ENCODE results near the gene CEBPE.

CEBPE gene

GRCh38 chr14:23154964-23155587, 36.0 kb upstream of the CEBPE start:
- H3K36me3 ChIP-seq (ENCODE audit: control insufficient read depth in 1 of 2, insufficient read depth in 2 of 2, low read length in 2 of 2): no peaks in the 10 kb centered on the region
- H3K27me3 ChIP-seq (ENCODE audit: low read depth, low read length): no peaks in the 10 kb centered on the region
- H3K4me1 ChIP-seq (ENCODE audit: control insufficient read depth in 1 of 2, insufficient read depth in 2 of 2, low read length in 2 of 2): peaks cover 13 to 29% of the 10 kb centered on the region in 2 donors
- no peaks in the 10 kb centered on the region for H3K9me3 ChIP-seq (ENCODE audit: control insufficient read depth in 1 of 2, low read length in 2 of 2)
- peak overlapping the region; percentile 93 for H3K27ac ChIP-seq (ENCODE audit: low read length)
- H3K4me3 ChIP-seq (ENCODE audit: low read depth in 1 of 2, low read length in 2 of 2): peak overlapping the region in 1 of 2 donors; percentile 33

DNA sequence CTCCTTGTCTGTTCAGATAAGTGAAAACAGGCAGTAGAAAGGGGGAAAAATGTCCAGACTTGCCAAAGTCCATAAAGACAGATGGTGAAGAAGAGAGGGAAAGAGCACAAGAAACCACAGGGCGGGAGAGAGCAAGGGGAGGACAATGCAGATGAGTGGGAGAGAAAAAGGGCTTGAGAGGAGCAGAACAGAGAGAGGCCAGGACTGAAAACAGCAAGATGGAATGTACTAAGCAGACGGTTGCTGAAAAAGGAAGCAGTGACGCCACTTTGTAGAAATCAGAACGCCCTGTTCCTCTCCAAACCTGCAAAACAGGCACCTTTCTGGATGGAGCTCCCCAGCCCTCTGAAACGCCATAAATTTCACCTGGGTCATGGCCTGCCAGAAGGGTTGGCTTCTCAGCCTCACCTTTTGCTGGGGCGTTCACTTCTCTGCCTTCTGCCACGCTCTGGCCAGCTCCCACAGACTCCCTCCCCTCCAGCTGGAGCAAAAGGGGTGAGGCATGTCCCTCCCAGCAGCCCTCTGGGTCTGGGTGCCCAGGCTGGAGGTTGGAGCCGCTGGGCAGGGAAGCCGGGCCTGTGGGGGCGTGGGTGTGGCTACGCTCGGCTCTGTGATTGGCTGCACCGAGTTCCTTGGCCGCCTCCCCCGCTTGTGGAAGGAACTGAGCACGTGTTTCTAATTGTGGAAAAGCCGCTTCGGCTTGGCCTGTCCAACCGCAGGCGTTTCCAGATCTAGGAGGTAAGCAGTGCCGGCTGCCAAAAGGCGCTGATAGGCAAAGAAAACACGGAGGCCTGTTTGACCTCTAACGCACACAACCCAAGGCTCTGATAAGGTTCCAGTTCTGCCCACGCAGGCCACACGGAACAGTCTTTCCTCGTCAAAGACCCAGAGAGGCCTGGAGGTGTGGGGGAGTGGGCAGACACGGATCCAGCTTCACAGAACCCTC, 35.1 kb upstream of the CEBPE start:
- no peaks in the 10 kb centered on the region for H3K27me3 ChIP-seq (ENCODE audit: low read depth, low read length)
- H3K9me3 ChIP-seq (ENCODE audit: control insufficient read depth in 1 of 2, low read length in 2 of 2): no peaks in the 10 kb centered on the region
- peak overlapping the region; percentile 38 to 48 for H3K4me3 ChIP-seq (ENCODE audit: low read depth in 1 of 2, low read length in 2 of 2)
- peaks cover 13 to 29% of the 10 kb centered on the region in 2 donors for H3K4me1 ChIP-seq (ENCODE audit: control insufficient read depth in 1 of 2, insufficient read depth in 2 of 2, low read length in 2 of 2)
- H3K27ac ChIP-seq (ENCODE audit: low read length): peak overlapping the region; percentile 93
- no peaks in the 10 kb centered on the region for H3K36me3 ChIP-seq (ENCODE audit: control insufficient read depth in 1 of 2, insufficient read depth in 2 of 2, low read length in 2 of 2)

DNA sequence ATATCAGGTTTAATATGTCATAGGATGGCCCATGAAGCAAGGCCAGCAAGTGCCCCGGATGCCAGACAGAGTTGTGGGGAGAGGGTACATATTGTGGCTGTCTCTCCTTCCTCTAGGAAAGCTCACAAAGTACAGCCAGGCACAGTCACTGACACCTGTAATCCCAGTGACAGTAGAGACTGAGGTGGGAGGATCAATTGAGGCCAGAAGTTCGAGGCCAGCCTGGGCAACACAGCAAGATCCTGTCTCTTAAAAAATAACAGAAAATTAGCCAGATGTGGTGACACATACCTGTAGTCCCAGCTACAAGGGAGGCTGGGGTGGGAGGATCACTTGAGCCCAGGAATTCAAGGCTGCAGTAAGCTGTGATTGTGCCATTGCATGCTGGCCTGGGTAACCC, 32.3 kb upstream of the CEBPE start:
- no peak overlapping the region for H3K4me3 ChIP-seq (ENCODE audit: low read depth in 1 of 2, low read length in 2 of 2)
- H3K4me1 ChIP-seq (ENCODE audit: control insufficient read depth in 1 of 2, insufficient read depth in 2 of 2, low read length in 2 of 2): peaks cover 13 to 29% of the 10 kb centered on the region in 2 donors
- H3K9me3 ChIP-seq (ENCODE audit: control insufficient read depth in 1 of 2, low read length in 2 of 2): no peaks in the 10 kb centered on the region
- no peaks in the 10 kb centered on the region for H3K36me3 ChIP-seq (ENCODE audit: control insufficient read depth in 1 of 2, insufficient read depth in 2 of 2, low read length in 2 of 2)
- H3K27me3 ChIP-seq (ENCODE audit: low read depth, low read length): no peaks in the 10 kb centered on the region
- H3K27ac ChIP-seq (ENCODE audit: low read length): no peak overlapping the region

DNA sequence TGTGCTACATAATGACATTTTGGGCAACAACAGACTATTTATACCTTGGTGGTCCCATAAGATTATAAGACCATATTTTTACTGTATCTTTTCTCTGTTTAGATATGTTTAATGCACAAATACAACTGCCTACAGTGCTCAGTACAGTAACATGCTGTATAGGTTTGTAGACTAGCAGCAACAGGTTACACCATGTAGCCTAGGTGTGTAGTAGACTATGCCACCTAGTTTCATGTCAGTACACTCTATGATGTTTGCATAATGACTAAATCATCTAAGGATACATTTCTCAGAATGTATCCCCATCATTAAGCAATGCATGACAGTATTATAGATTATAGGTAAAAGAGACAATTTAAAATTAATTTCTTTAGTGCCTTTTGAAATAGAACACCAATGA, 30.7 kb upstream of the CEBPE start:
- Histone ChIP-seq H3K36me3 (ENCODE audit: control insufficient read depth in 1 of 2, insufficient read depth in 2 of 2, low read length in 2 of 2) (no peaks in the 10 kb centered on the region), H3K27ac (ENCODE audit: low read length) (peak overlapping the region; percentile 59), H3K4me1 (ENCODE audit: control insufficient read depth in 1 of 2, insufficient read depth in 2 of 2, low read length in 2 of 2) (peaks cover 15 to 16% of the 10 kb centered on the region in 2 donors), H3K4me3 (ENCODE audit: low read depth in 1 of 2, low read length in 2 of 2) (no peak overlapping the region), H3K27me3 (ENCODE audit: low read depth, low read length) (no peaks in the 10 kb centered on the region), H3K9me3 (ENCODE audit: control insufficient read depth in 1 of 2, low read length in 2 of 2) (no peaks in the 10 kb centered on the region)

GRCh38 chr14:23148591-23149249, 29.7 kb upstream of the CEBPE start:
- Histone ChIP-seq H3K36me3 (ENCODE audit: control insufficient read depth in 1 of 2, insufficient read depth in 2 of 2, low read length in 2 of 2) (no peaks in the 10 kb centered on the region), H3K4me3 (ENCODE audit: low read depth in 1 of 2, low read length in 2 of 2) (no peak overlapping the region), H3K9me3 (ENCODE audit: control insufficient read depth in 1 of 2, low read length in 2 of 2) (no peaks in the 10 kb centered on the region), H3K27ac (ENCODE audit: low read length) (peak overlapping the region; percentile 59), H3K27me3 (ENCODE audit: low read depth, low read length) (no peaks in the 10 kb centered on the region), H3K4me1 (ENCODE audit: control insufficient read depth in 1 of 2, insufficient read depth in 2 of 2, low read length in 2 of 2) (peaks cover 6 to 16% of the 10 kb centered on the region in 2 donors)

GRCh38 chr14:23147676-23148075, 28.6 kb upstream of the CEBPE start:
- no peaks in the 10 kb centered on the region for H3K36me3 ChIP-seq (ENCODE audit: control insufficient read depth in 1 of 2, insufficient read depth in 2 of 2, low read length in 2 of 2)
- no peak overlapping the region for H3K4me3 ChIP-seq (ENCODE audit: low read depth in 1 of 2, low read length in 2 of 2)
- peak overlapping the region; percentile 35 for H3K27ac ChIP-seq (ENCODE audit: low read length)
- H3K9me3 ChIP-seq (ENCODE audit: control insufficient read depth in 1 of 2, low read length in 2 of 2): no peaks in the 10 kb centered on the region
- no peaks in the 10 kb centered on the region for H3K27me3 ChIP-seq (ENCODE audit: low read depth, low read length)
- H3K4me1 ChIP-seq (ENCODE audit: control insufficient read depth in 1 of 2, insufficient read depth in 2 of 2, low read length in 2 of 2): peaks cover 4 to 9% of the 10 kb centered on the region in 2 donors

GRCh38 chr14:23146980-23147379, 27.9 kb upstream of the CEBPE start:
- H3K4me3 ChIP-seq (ENCODE audit: low read depth in 1 of 2, low read length in 2 of 2): no peak overlapping the region
- peaks cover 7 to 8% of the 10 kb centered on the region in 2 donors for H3K4me1 ChIP-seq (ENCODE audit: control insufficient read depth in 1 of 2, insufficient read depth in 2 of 2, low read length in 2 of 2)
- no peaks in the 10 kb centered on the region for H3K27me3 ChIP-seq (ENCODE audit: low read depth, low read length)
- H3K27ac ChIP-seq (ENCODE audit: low read length): no peak overlapping the region
- H3K9me3 ChIP-seq (ENCODE audit: control insufficient read depth in 1 of 2, low read length in 2 of 2): no peaks in the 10 kb centered on the region
- no peaks in the 10 kb centered on the region for H3K36me3 ChIP-seq (ENCODE audit: control insufficient read depth in 1 of 2, insufficient read depth in 2 of 2, low read length in 2 of 2)

GRCh38 chr14:23146351-23146910, 27.4 kb upstream of the CEBPE start:
- peak overlapping the region; percentile 69 for H3K27ac ChIP-seq (ENCODE audit: low read length)
- H3K4me3 ChIP-seq (ENCODE audit: low read depth in 1 of 2, low read length in 2 of 2): no peak overlapping the region
- no peaks in the 10 kb centered on the region for H3K36me3 ChIP-seq (ENCODE audit: control insufficient read depth in 1 of 2, insufficient read depth in 2 of 2, low read length in 2 of 2)
- peaks cover 7 to 8% of the 10 kb centered on the region in 2 donors for H3K4me1 ChIP-seq (ENCODE audit: control insufficient read depth in 1 of 2, insufficient read depth in 2 of 2, low read length in 2 of 2)
- H3K9me3 ChIP-seq (ENCODE audit: control insufficient read depth in 1 of 2, low read length in 2 of 2): no peaks in the 10 kb centered on the region
- H3K27me3 ChIP-seq (ENCODE audit: low read depth, low read length): no peaks in the 10 kb centered on the region

- peak overlapping the region; percentile 69 for H3K27ac ChIP-seq (ENCODE audit: low read length)
- H3K4me1 ChIP-seq (ENCODE audit: control insufficient read depth in 1 of 2, insufficient read depth in 2 of 2, low read length in 2 of 2): peaks cover 7 to 8% of the 10 kb centered on the region in 2 donors
- H3K9me3 ChIP-seq (ENCODE audit: control insufficient read depth in 1 of 2, low read length in 2 of 2): no peaks in the 10 kb centered on the region
- no peaks in the 10 kb centered on the region for H3K36me3 ChIP-seq (ENCODE audit: control insufficient read depth in 1 of 2, insufficient read depth in 2 of 2, low read length in 2 of 2)
- H3K27me3 ChIP-seq (ENCODE audit: low read depth, low read length): no peaks in the 10 kb centered on the region
- H3K4me3 ChIP-seq (ENCODE audit: low read depth in 1 of 2, low read length in 2 of 2): no peak overlapping the region
Measured at GRCh38 chr14:23145794-23146350, 26.8 kb upstream of the CEBPE start.

- H3K4me1 ChIP-seq (ENCODE audit: control insufficient read depth in 1 of 2, insufficient read depth in 2 of 2, low read length in 2 of 2): peaks cover 7 to 8% of the 10 kb centered on the region in 2 donors
Measured at GRCh38 chr14:23143911-23144310, 24.9 kb upstream of the CEBPE start.

More at GRCh38 chr14:23143911-23144310, 24.9 kb upstream of the CEBPE start:
- no peaks in the 10 kb centered on the region for H3K9me3 ChIP-seq (ENCODE audit: control insufficient read depth in 1 of 2, low read length in 2 of 2)
- H3K27ac ChIP-seq (ENCODE audit: low read length): no peak overlapping the region
- H3K4me3 ChIP-seq (ENCODE audit: low read depth in 1 of 2, low read length in 2 of 2): no peak overlapping the region
- no peaks in the 10 kb centered on the region for H3K36me3 ChIP-seq (ENCODE audit: control insufficient read depth in 1 of 2, insufficient read depth in 2 of 2, low read length in 2 of 2)
- H3K27me3 ChIP-seq (ENCODE audit: low read depth, low read length): no peaks in the 10 kb centered on the region

All from muscle layer of duodenum (tissue), 2 donors.